Measurements from ENCODE around the gene ATAD3A.
"Not testable (repeated sequence)": the region's sequence is repeated elsewhere in the genome, so short reads cannot be mapped to it uniquely, and the experiment has no call there.

The ATAD3A gene

DNA sequence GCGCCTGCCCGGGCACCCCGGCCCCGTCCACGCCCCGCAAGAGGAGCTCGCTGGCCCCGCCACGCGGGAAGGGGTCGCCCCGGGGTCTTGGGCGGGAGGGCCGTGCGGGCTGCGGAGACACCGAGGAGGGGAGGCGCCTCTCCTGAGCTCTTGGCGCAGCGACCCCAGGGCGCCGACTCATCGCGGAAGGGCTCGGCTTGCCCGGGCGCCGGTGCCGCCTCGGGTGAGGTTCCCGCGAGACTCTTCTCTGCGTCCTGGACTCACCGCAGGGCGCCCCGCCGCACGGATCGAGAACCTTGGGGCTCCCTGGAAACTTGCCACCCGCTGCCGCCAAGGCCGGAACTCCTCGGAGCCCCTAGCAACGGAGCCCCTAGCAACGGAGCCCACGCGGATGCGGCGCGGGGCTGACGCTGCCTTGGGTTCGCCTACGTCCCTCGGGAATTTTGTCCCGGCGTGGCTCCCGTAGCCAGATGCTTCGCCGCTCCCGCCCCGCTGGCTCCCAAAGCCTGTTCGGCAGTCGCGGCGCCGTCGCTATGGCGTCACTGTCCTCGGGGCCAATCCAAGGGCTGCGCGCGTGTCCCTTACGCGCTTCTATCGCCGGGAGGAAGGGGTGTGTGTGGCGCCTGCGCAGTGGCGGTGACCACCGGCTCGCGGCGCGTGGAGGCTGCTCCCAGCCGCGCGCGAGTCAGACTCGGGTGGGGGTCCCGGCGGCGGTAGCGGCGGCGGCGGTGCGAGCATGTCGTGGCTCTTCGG lies at the start of gene ATAD3A:
ATAD3A (plus strand) TSS at position 630 of the 753 bp plus-strand sequence; CDS start at position 737, 107 bp downstream.
- TF ChIP-seq, protein P1, sequence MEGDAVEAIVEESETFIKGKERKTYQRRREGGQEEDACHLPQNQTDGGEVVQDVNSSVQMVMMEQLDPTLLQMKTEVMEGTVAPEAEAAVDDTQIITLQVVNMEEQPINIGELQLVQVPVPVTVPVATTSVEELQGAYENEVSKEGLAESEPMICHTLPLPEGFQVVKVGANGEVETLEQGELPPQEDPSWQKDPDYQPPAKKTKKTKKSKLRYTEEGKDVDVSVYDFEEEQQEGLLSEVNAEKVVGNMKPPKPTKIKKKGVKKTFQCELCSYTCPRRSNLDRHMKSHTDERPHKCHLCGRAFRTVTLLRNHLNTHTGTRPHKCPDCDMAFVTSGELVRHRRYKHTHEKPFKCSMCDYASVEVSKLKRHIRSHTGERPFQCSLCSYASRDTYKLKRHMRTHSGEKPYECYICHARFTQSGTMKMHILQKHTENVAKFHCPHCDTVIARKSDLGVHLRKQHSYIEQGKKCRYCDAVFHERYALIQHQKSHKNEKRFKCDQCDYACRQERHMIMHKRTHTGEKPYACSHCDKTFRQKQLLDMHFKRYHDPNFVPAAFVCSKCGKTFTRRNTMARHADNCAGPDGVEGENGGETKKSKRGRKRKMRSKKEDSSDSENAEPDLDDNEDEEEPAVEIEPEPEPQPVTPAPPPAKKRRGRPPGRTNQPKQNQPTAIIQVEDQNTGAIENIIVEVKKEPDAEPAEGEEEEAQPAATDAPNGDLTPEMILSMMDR (IDR thresholded peaks at IDR 0.05; ENCODE audit: low read depth, low read length) = no peak
- peak; percentile 93 for DNase-seq (ENCODE audit: extremely low read depth, low read depth)

- TF ChIP-seq, protein P1 (IDR thresholded peaks at IDR 0.05; ENCODE audit: low read depth, low read length) = no peak
- DNase-seq (ENCODE audit: extremely low read depth, low read depth) = no peak
These were observed 49.5 kb upstream of the ATAD3A start for GRCh38 chr1:1462318-1462966.

- no peak for DNase-seq (ENCODE audit: extremely low read depth, low read depth)
- TF ChIP-seq, protein P1 (IDR thresholded peaks at IDR 0.05; ENCODE audit: low read depth, low read length) = no peak
These were observed 48.6 kb upstream of the ATAD3A start for GRCh38 chr1:1463312-1463711.

DNA sequence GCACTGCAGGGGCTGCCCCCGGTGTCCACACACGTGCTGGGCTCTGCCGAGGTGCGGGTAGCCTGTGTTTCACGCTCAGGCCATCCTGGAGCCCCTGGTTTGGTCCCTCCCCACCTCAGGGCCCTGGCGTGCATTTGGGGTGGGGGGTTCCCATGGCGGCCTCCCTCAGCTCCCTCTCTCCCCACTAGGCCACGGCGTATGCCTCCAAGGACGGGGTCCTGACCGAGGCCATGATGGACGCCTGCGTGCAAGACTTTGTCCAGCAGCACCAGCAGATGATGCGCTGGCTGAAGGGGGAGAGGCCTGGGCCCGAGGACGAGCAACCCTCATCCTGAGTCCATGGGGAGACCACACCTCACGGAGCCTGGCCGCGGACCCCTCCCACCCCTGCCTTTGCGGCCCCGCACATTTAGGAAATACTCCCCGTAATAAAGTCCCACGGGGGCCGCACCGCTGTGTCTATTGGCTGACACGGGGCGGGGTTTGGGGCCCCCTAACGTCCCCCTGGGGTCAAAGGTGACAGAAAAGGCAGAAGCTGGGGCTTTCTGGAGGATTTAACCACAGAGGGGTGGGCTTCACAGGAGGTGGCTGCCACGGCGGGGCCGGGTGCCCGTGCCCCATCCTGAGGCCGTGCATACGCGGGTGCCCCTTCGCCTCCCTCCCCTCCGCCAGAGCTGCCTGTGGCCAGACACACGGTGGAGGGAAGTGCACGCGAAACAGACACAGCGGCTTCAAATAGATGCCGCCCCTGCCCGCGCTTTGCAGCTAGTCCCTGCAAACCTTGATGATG lies 43.6 kb upstream of the ATAD3A start:
- DNase-seq (ENCODE audit: extremely low read depth, low read depth) = not testable (repeated sequence)

DNA sequence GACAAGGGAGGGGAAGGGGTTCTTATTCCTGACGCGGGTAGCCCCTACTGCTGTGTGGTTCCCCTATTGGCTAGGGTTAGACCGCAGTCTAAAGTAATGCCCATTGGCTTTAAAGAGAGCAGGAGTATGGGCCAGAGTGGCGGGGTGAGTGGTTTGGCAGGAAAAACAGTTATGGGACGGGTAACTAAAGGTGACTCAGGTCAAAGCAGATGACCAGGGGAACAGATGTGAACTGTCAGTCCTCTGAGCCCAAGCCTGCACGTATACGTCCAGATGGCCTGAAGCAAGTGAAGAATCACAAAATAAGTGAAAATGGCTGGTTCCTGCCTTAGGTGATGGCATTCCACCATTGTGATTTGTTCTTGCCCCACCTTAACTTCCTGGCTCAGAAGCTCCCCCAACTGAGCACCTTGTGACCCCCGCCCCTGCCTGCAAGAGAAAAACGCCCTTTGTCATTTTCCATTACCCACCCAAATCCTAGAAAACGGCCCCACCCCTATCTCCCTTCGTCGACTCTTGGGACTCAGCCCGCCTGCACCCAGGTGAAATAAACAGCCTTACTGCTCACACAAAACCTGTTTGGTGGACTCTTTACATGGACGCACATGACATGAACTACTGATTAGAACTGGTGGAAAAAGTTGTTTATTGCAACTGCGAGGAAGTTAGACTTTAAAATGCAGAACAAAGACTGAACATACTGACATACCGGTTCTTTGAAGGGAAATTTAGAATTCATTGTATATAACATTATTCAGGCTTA lies 41.2 kb upstream of the ATAD3A start:
- TF ChIP-seq, protein P1 (IDR thresholded peaks at IDR 0.05; ENCODE audit: low read depth, low read length) = no peak
- DNase-seq (ENCODE audit: extremely low read depth, low read depth) = no peak

- DNase-seq (ENCODE audit: extremely low read depth, low read depth) = peak; percentile 65
These were observed 40.4 kb upstream of the ATAD3A start, which contains the start of gene ATAD3B for GRCh38 chr1:1471389-1472052. Gene ATAD3B, plus strand, starts transcription at chr1:1471765. Its CDS starts 120 bp downstream, at chr1:1471885.

GRCh38 chr1:1472053-1472876 lies 39.7 kb upstream of the ATAD3A start:
- not testable (repeated sequence) for DNase-seq (ENCODE audit: extremely low read depth, low read depth)

More at GRCh38 chr1:1471389-1472052, 40.4 kb upstream of the ATAD3A start, which contains the start of gene ATAD3B:
- TF ChIP-seq, protein P1 (IDR thresholded peaks at IDR 0.05; ENCODE audit: low read depth, low read length) = no peak

GRCh38 chr1:1476011-1476410 lies 36.0 kb upstream of the ATAD3A start:
- not testable (repeated sequence) for DNase-seq (ENCODE audit: extremely low read depth, low read depth)

All from AG09319 (cell line).